Spinal cord (tissue), 10 donors: Measurements from ENCODE around the gene UTS2R. TPM values are rescaled to one million over a fixed set of nuclear protein-coding genes. Genes with fewer than 3 reads are reported as not detected.
A peak's percentile ranks its signal among the peaks of the same experiment; 100 is the strongest.

Experiments used
- DNase-seq, 6 donors: peaks; one replicate each; pipeline versions ENCODE4 v3.0.0 to v3.0.0-alpha.2; 2013 to 2015; ENCODE audit warnings: low spot score in 6 of 6, low read depth in 4 of 6
- H3K27ac ChIP-seq: one replicate; pipeline ENCODE4 v1.5.1; 2013; ENCODE audit warnings: low read depth, low read length, control low read depth
- H3K27me3 ChIP-seq: one replicate; pipeline ENCODE4 v1.6.1; 2013; ENCODE audit warnings: low read length; ENCODE audit not compliant: control insufficient read depth, insufficient read depth
- H3K36me3 ChIP-seq: one replicate; pipeline ENCODE4 v1.6.1; 2013; ENCODE audit warnings: low read length; ENCODE audit not compliant: control insufficient read depth, insufficient read depth
- H3K4me1 ChIP-seq: one replicate; pipeline ENCODE4 v1.6.1; 2013; ENCODE audit warnings: low read length; ENCODE audit not compliant: control insufficient read depth, insufficient read depth
- H3K4me3 ChIP-seq: one replicate; pipeline ENCODE4 v1.5.1; 2013; ENCODE audit warnings: low read depth, low read length, control low read depth
- H3K9me3 ChIP-seq: one replicate; pipeline ENCODE4 v1.6.1; 2013; ENCODE audit warnings: low read length; ENCODE audit not compliant: control insufficient read depth, insufficient read depth
- WGBS: methylation state at CpG from one replicate; pipeline ENCODE4 v1.1.5; 2013; ENCODE audit warnings: missing lambda C conversion rate; ENCODE audit not compliant: insufficient coverage; 5-methylcytosine and 5-hydroxymethylcytosine counted together
- polyA plus RNA-seq, 2 donors: library from polyadenylated mRNA; unstranded; fragments of 120-200 nt; gene quantifications; one replicate each; pipeline ENCODE4 v1.2.1, GENCODE V29; 2013; ENCODE audit not compliant: insufficient read length in 2 of 2
- total RNA-seq, 2 donors: library from RNA; depleted of rRNA in 1 of 2; stranded (reverse); fragments of 120-200 nt in 1 of 2; fragments of >200 nt in 1 of 2; gene quantifications; one replicate each; pipeline versions ENCODE4 v1.2.3 to v1.2.4, GENCODE V29; 2013 to 2014
- donor health status: healthy.

UTS2R gene
- total and polyA plus RNA-seq, 4 donors: 0.11 to 0.32 (median 0.19) TPM; not detected in 1

GRCh38 chr17:82328141-82328993, 43.2 kb upstream of the UTS2R start:
- Histone ChIP-seq H3K4me3 (no peak overlapping the region), H3K9me3 (no peaks in the 10 kb centered on the region), H3K36me3 (no peaks in the 10 kb centered on the region), H3K27me3 (peaks cover 32% of the 10 kb centered on the region), H3K4me1 (peaks cover 46% of the 10 kb centered on the region), H3K27ac (no peak overlapping the region)
- no peak for DNase-seq
- 68% methylated on average over 23 of the region's 28 CpGs for WGBS

- WGBS: 87% methylated on average over 15 of the region's 15 CpGs
These were observed 42.5 kb upstream of the UTS2R start for GRCh38 chr17:82328994-82329507.

GRCh38 chr17:82329683-82330321, 41.8 kb upstream of the UTS2R start:
- Histone ChIP-seq H3K36me3 (no peaks in the 10 kb centered on the region), H3K9me3 (no peaks in the 10 kb centered on the region), H3K27me3 (peaks cover 46% of the 10 kb centered on the region), H3K4me3 (no peak overlapping the region), H3K27ac (no peak overlapping the region), H3K4me1 (peaks cover 60% of the 10 kb centered on the region)
- DNase-seq: no peak
- 66% methylated on average over 18 of the region's 19 CpGs for WGBS

More at GRCh38 chr17:82328994-82329507, 42.5 kb upstream of the UTS2R start:
- no peak overlapping the region for H3K4me3 ChIP-seq
- H3K27me3 ChIP-seq: peaks cover 38% of the 10 kb centered on the region
- H3K4me1 ChIP-seq: peaks cover 53% of the 10 kb centered on the region
- no peaks in the 10 kb centered on the region for H3K9me3 ChIP-seq
- H3K36me3 ChIP-seq: no peaks in the 10 kb centered on the region
- H3K27ac ChIP-seq: no peak overlapping the region
- no peak for DNase-seq

- 34% methylated on average over 15 of the region's 28 CpGs for WGBS
- no peak overlapping the region for H3K27ac ChIP-seq
- DNase-seq: peak in 2 of 6 donors; percentile 71 to 77
- peaks cover 51% of the 10 kb centered on the region for H3K27me3 ChIP-seq
- no peaks in the 10 kb centered on the region for H3K36me3 ChIP-seq
- no peaks in the 10 kb centered on the region for H3K9me3 ChIP-seq
- H3K4me1 ChIP-seq: peaks cover 66% of the 10 kb centered on the region
- no peak overlapping the region for H3K4me3 ChIP-seq
These were observed 41.0 kb upstream of the UTS2R start for GRCh38 chr17:82330322-82331239.

DNA sequence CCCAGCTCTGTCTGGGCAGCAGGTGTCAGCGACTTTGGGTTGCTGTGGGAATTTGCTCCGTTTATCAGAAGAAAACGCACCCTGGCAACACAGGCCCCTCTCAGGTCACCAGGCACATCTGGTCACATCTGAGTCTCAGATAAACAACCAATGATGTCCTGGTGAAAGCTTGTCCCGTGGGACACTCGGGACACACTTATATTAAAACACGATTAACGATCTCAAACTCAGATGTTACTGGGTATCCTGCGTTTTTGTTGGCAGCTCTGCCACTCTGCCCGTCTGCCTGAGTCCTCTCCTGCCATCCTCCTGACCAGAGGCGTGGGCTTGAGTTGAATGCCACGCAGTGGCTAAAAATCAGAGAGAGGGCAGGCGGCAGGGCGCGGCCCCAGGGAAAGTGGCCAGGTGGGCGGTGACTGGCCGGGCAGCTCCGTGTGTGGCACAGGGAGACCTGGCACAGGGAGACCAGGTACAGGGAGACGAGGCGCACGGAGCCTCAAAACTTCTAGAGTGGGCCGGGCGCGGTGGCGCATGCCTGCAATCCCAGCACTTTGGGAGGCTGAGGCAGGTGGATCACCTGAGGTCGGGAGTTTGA, 40.1 kb upstream of the UTS2R start:
- 93% methylated on average over 24 of the region's 25 CpGs for WGBS
- peaks cover 66% of the 10 kb centered on the region for H3K4me1 ChIP-seq

GRCh38 chr17:82332669-82333278, 38.8 kb upstream of the UTS2R start:
- no peaks in the 10 kb centered on the region for H3K36me3 ChIP-seq
- H3K4me3 ChIP-seq: no peak overlapping the region
- peaks cover 59% of the 10 kb centered on the region for H3K4me1 ChIP-seq
- 16% methylated on average over 32 of the region's 32 CpGs for WGBS
- DNase-seq: peak in 2 of 6 donors; percentile 33 to 73
- no peaks in the 10 kb centered on the region for H3K9me3 ChIP-seq
- no peak overlapping the region for H3K27ac ChIP-seq
- H3K27me3 ChIP-seq: peaks cover 65% of the 10 kb centered on the region

More for the DNA sequence above, 40.1 kb upstream of the UTS2R start:
- H3K36me3 ChIP-seq: no peaks in the 10 kb centered on the region
- no peak overlapping the region for H3K27ac ChIP-seq
- H3K27me3 ChIP-seq: peaks cover 55% of the 10 kb centered on the region
- H3K9me3 ChIP-seq: no peaks in the 10 kb centered on the region
- H3K4me3 ChIP-seq: no peak overlapping the region
- no peak for DNase-seq

DNA sequence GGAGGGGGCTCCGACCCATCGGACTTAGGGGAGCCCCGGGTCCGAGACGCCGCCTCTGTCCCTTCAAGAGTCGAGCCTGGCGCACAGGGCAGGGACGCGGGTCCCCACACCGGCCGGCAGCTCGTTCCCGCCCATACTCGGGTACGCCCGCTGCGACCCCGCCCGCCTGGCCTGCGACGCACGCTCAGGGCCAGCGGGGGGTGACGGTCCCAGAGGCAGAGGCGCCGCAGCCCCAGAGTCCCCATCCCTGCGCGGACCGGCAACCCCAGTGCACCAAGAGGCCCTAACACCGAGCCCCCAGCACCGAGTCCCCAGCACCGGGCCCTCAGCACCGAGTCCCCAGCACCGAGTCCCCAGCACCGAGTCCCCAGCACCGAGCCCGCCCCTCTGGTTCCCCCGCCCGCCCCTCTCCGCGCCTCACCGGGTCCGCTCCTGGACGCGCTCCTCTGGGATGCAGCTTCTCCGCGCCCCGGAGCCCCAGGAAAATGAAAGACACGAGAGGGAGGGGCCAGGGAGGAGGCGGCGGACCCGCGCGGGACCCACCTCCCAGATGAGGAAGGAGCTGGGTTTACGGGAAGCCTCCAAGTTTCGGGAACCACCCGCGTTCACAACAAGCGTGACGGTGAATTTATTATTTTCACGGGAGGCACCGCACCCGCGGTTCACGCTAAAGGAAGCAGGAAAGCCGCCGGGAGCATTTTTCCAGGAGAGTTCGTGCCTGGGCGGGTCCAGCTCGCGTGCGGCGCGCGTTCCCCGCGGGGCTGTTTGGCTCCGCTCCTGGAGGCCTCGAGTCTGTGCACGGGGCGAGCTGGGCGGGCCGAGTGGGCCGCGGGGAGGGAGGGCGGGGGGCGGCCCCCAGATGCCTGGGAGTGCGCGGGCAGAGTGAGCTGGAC, 38.0 kb upstream of the UTS2R start, which contains the start of gene SECTM1:
Gene SECTM1, minus strand, starts transcription at position 488 of the 893 bp plus-strand sequence. CDS start 6,526 bp downstream, outside the sequence.
- Histone ChIP-seq H3K4me3 (peak within 1 kb of the TSS; percentile 36), H3K27ac (no peak within 1 kb of the TSS), H3K27me3 (peaks cover 67% of the 10 kb centered on the region), H3K36me3 (no peaks in the 10 kb centered on the region), H3K4me1 (peaks cover 52% of the 10 kb centered on the region), H3K9me3 (no peaks in the 10 kb centered on the region)
- DNase-seq: peak in 2 of 6 donors; percentile 43 to 52
- WGBS: 3% methylated on average over 84 of the region's 90 CpGs

DNA sequence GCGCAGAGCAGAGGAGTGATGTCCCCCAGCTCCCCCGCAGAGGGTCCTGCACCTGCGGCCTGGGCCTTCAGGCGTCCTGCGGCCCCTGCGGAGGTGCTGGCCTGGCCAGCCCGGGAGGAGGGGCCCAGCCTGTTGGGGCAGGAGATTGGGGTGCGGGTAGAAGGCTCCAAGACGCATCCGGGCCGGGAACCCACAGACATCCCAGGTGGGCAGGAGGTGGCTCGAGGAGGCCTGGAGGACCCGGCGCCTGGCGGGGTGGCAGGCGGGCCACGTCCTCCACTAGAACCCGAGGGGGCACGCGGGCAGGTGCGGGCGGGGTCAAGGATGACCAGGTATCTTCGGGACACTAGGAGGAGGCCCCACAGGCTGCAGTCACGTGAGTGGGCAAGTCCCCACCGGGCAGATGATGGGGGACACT, 37.4 kb upstream of the UTS2R start:
- no peak for DNase-seq
- Histone ChIP-seq H3K4me1 (peaks cover 55% of the 10 kb centered on the region), H3K9me3 (no peaks in the 10 kb centered on the region), H3K27me3 (peaks cover 65% of the 10 kb centered on the region), H3K36me3 (no peaks in the 10 kb centered on the region), H3K27ac (no peak overlapping the region), H3K4me3 (no peak overlapping the region)
- WGBS: 69% methylated on average over 25 of the region's 25 CpGs
